ENCODE results near the gene PRAMEF18.
"Not testable (repeated sequence)": the region's sequence is repeated elsewhere in the genome, so short reads cannot be mapped to it uniquely, and the experiment has no call there.

The PRAMEF18 gene

DNA sequence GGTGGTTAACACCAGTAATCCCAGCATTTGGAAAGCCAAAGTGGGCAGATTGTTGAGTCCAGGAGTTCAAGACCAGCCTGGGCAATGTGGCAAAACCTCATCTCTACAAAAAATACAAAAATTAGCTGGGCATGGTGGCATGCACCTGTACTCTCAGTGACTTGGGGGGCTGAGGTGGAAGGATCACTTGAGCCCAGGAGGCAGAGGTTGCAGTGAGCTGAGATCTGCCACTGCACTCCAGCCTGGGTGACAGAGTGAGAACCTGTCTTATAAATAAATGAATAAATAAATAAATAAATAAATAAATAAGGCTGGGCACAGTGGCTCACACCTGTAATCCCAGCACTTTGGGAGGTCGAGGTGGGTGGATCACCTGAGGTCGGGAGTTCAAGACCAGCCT lies 6.1 kb upstream of the PRAMEF18 start:
- H3K9me3 ChIP-seq (ENCODE audit: control insufficient read depth in 1 of 2, low read length in 2 of 2); H3K27me3 ChIP-seq (ENCODE audit: control insufficient read depth in 1 of 2, insufficient read depth in 2 of 2, low read length in 2 of 2); H3K27ac ChIP-seq (ENCODE audit: low read depth, low read length); H3K4me1 ChIP-seq (ENCODE audit: control insufficient read depth in 1 of 2, insufficient read depth in 2 of 2, low read length in 2 of 2); H3K4me3 ChIP-seq (ENCODE audit: low read depth in 1 of 2, low read length in 2 of 2); H3K9ac ChIP-seq (ENCODE audit: low read depth in 1 of 2, low read length in 2 of 2); H3K36me3 ChIP-seq (ENCODE audit: control insufficient read depth in 1 of 2, insufficient read depth in 2 of 2, low read length in 2 of 2): not testable (repeated sequence)

DNA sequence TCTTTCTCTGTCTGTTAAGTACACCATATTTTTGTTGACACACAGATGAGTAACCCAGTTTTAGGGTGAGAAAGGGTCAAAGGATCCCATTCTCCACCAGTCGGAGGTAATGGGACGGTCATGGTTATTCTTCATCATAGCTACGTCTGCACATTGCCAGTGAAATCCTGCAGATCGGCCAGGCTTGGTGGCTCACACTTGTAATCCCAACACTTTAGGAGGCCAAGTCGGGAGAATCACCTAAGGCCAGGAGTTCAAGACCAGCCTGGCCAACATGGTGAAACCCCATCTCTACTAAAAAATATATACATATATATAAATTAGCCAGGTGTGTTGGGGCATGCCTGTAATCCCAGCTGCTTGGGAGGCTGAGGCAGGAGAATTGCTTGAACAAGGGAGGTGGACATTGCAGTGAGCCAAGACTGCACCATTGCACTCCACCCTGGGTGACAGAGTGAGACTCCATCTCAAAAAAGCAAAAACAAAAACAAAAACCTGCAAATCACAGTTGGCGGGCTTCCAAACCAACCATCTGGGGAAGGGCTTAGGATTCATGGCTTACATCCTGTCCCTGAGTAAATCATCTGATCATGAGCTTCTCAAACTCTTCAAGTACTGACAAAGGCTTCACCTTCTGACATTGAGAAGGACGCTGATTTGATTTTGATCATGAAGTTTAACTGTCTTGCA lies 5.3 kb upstream of the PRAMEF18 start:
- not testable (repeated sequence) for H3K4me3 ChIP-seq (ENCODE audit: low read depth in 1 of 2, low read length in 2 of 2); H3K4me1 ChIP-seq (ENCODE audit: control insufficient read depth in 1 of 2, insufficient read depth in 2 of 2, low read length in 2 of 2); H3K9me3 ChIP-seq (ENCODE audit: control insufficient read depth in 1 of 2, low read length in 2 of 2); H3K27ac ChIP-seq (ENCODE audit: low read depth, low read length); H3K27me3 ChIP-seq (ENCODE audit: control insufficient read depth in 1 of 2, insufficient read depth in 2 of 2, low read length in 2 of 2); H3K9ac ChIP-seq (ENCODE audit: low read depth in 1 of 2, low read length in 2 of 2); H3K36me3 ChIP-seq (ENCODE audit: control insufficient read depth in 1 of 2, insufficient read depth in 2 of 2, low read length in 2 of 2)

DNA sequence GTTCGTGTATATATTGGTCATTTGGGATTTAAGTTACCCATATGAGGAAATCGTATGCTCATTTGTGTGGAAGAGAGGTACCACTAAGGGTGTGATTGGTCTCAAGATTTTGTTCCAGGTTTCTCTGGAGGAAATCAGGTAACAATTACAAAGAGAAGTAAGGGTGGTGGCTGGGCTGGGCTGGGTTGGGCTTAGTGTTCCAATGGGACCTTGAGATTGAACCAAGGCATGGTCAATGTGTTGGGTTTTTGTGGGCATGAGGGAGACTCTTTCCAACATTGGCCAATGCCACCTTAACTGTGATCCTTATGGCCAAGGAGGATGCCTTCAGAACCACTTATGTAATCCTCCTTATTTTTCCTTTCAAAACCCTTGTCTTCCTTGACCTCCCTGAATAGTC lies 4.6 kb upstream of the PRAMEF18 start:
- H3K9ac ChIP-seq (ENCODE audit: low read depth in 1 of 2, low read length in 2 of 2); H3K27me3 ChIP-seq (ENCODE audit: control insufficient read depth in 1 of 2, insufficient read depth in 2 of 2, low read length in 2 of 2); H3K36me3 ChIP-seq (ENCODE audit: control insufficient read depth in 1 of 2, insufficient read depth in 2 of 2, low read length in 2 of 2); H3K27ac ChIP-seq (ENCODE audit: low read depth, low read length); H3K9me3 ChIP-seq (ENCODE audit: control insufficient read depth in 1 of 2, low read length in 2 of 2); H3K4me3 ChIP-seq (ENCODE audit: low read depth in 1 of 2, low read length in 2 of 2); H3K4me1 ChIP-seq (ENCODE audit: control insufficient read depth in 1 of 2, insufficient read depth in 2 of 2, low read length in 2 of 2): not testable (repeated sequence)

DNA sequence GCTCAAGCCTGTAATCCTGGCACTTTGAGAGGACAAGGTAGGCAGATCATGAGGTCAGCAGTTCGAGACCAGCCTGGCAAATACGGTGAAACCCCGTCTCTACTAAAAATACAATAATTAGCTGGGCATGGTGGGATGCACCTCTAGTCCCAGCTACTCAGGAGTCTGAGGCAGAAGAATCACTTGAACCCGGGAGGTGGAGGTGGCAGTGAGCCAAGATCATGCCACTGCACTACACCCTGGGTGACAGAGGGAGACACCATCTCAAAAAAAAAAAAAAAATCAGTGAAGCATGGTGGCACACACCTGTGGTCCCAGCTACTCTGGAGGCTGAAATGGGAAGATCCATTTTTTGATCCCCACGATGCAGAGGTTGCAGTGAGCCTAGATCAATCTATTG lies 4.1 kb upstream of the PRAMEF18 start:
- H3K4me3 ChIP-seq (ENCODE audit: low read depth in 1 of 2, low read length in 2 of 2); H3K4me1 ChIP-seq (ENCODE audit: control insufficient read depth in 1 of 2, insufficient read depth in 2 of 2, low read length in 2 of 2); H3K27ac ChIP-seq (ENCODE audit: low read depth, low read length); H3K36me3 ChIP-seq (ENCODE audit: control insufficient read depth in 1 of 2, insufficient read depth in 2 of 2, low read length in 2 of 2); H3K27me3 ChIP-seq (ENCODE audit: control insufficient read depth in 1 of 2, insufficient read depth in 2 of 2, low read length in 2 of 2); H3K9me3 ChIP-seq (ENCODE audit: control insufficient read depth in 1 of 2, low read length in 2 of 2); H3K9ac ChIP-seq (ENCODE audit: low read depth in 1 of 2, low read length in 2 of 2): not testable (repeated sequence)

DNA sequence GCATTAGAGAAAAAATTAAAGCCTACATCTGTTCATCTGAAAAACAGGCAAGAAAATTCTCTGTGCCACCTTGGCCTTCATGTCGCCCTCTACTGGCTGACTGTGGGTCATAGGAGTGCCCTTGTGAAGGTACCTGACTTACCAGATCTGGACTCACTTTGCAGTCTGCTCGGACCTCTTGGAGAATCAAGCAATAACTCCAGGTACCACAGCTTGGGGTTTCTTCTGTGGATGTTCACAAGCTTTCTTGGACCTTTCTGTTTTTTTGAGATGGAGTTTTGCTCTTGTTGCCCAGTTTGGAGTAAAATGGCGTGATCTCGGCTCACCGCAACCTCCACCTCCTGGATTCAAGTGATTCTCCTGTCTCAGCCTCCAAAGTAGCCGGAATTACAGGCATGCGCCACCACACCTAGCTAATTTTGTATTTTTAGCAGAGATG lies 2.4 kb upstream of the PRAMEF18 start:
- H3K27ac ChIP-seq (ENCODE audit: low read depth, low read length), result no peak overlapping the region
- no peaks in the 10 kb centered on the region for H3K36me3 ChIP-seq (ENCODE audit: control insufficient read depth in 1 of 2, insufficient read depth in 2 of 2, low read length in 2 of 2)
- H3K4me3 ChIP-seq (ENCODE audit: low read depth in 1 of 2, low read length in 2 of 2), result no peak overlapping the region
- no peaks in the 10 kb centered on the region for H3K9me3 ChIP-seq (ENCODE audit: control insufficient read depth in 1 of 2, low read length in 2 of 2)
- no peaks in the 10 kb centered on the region for H3K4me1 ChIP-seq (ENCODE audit: control insufficient read depth in 1 of 2, insufficient read depth in 2 of 2, low read length in 2 of 2)
- H3K9ac ChIP-seq (ENCODE audit: low read depth in 1 of 2, low read length in 2 of 2), result no peak overlapping the region
- no peaks in the 10 kb centered on the region for H3K27me3 ChIP-seq (ENCODE audit: control insufficient read depth in 1 of 2, insufficient read depth in 2 of 2, low read length in 2 of 2)

DNA sequence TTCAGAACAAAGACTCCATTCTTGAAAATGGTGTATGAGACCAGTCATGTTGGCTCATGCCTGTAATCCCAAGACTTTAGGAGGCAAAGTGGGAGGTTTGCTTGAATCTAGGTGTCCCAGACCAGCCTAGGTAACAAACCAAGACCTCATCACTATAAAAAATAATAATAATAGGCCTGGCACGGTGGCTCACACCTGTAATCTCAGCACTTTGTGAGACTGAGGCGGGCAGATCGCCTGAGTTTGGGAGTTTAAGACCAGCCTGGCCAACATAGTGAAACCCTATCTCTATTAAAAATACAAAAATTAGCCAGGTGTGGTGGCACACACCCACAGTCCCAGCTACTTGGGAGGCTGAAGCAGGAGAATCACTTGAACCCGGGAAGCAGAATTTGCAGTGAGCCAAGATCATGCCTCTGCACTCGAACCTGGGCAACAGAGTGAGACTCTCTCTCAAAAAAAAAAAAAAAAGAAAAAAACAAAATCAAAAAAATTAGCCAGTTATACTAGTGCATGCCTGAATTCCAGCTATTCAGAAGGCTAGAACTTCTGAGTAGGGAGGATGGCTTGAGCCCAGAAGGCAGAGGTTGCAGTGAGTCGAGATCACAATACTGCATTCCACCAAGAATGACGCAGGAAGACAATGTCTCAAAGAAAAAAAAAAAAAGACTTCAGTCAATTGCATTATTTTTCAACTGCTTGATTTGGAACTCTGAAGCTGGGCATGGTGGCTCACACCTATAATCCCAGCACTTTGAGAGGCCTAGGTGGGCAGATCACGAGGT lies 1.5 kb upstream of the PRAMEF18 start:
- H3K9ac ChIP-seq (ENCODE audit: low read depth in 1 of 2, low read length in 2 of 2); H3K4me1 ChIP-seq (ENCODE audit: control insufficient read depth in 1 of 2, insufficient read depth in 2 of 2, low read length in 2 of 2); H3K27me3 ChIP-seq (ENCODE audit: control insufficient read depth in 1 of 2, insufficient read depth in 2 of 2, low read length in 2 of 2); H3K9me3 ChIP-seq (ENCODE audit: control insufficient read depth in 1 of 2, low read length in 2 of 2); H3K4me3 ChIP-seq (ENCODE audit: low read depth in 1 of 2, low read length in 2 of 2); H3K36me3 ChIP-seq (ENCODE audit: control insufficient read depth in 1 of 2, insufficient read depth in 2 of 2, low read length in 2 of 2); H3K27ac ChIP-seq (ENCODE audit: low read depth, low read length): not testable (repeated sequence)

DNA sequence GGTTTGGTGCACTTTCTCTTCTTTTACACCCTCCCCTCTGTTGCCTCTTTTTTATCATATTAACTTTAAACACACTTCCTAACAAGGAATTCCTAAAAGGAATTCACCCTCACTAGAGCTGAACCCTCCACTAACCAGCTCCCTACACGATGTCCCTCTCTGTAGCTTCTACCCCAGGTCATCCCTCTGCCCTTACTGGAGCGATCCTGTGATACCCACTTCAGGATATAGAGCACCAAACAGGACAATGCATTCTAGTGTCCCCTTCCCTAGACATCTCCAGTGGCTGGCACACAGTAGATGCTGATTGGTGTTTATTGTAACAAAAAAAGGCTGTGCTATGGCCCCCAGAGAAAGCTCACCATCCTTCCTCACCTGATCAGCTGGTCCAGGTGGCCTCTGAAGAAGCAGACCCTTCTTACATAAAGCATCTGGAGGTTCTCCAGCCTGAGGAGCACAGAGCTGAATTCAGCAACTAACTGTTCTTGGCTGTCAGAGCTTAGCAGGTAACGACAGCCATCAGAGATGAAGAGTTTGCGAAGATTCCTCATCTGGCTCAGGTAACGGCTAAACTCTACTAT lies 1.4 kb downstream of the PRAMEF18 start:
- H3K9me3 ChIP-seq (ENCODE audit: control insufficient read depth in 1 of 2, low read length in 2 of 2), result no peaks in the 10 kb centered on the region
- no peaks in the 10 kb centered on the region for H3K36me3 ChIP-seq (ENCODE audit: control insufficient read depth in 1 of 2, insufficient read depth in 2 of 2, low read length in 2 of 2)
- no peaks in the 10 kb centered on the region for H3K4me1 ChIP-seq (ENCODE audit: control insufficient read depth in 1 of 2, insufficient read depth in 2 of 2, low read length in 2 of 2)
- H3K27me3 ChIP-seq (ENCODE audit: control insufficient read depth in 1 of 2, insufficient read depth in 2 of 2, low read length in 2 of 2), result no peaks in the 10 kb centered on the region
- no peak overlapping the region for H3K4me3 ChIP-seq (ENCODE audit: low read depth in 1 of 2, low read length in 2 of 2)
- H3K9ac ChIP-seq (ENCODE audit: low read depth in 1 of 2, low read length in 2 of 2), result no peak overlapping the region
- no peak overlapping the region for H3K27ac ChIP-seq (ENCODE audit: low read depth, low read length)

DNA sequence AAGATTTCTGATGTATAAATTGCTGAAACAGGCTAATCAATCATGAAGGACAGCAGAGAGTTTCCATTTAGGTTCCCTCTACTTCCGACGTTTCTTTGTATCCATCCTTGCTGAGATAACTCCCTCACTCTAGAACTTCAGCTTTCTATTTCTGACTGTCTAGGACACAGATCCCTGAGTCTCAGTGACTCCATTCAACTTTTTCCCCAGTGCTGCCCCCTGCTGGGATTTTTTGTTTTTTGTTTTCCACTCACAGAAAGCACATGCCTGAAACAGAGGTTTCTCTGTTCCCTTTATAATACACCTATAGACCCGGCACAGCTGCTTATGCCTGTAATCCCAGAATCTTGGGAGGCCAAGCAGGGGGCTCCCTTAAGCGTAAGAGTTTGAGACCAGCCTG lies 3.2 kb downstream of the PRAMEF18 start:
- not testable (repeated sequence) for H3K36me3 ChIP-seq (ENCODE audit: control insufficient read depth in 1 of 2, insufficient read depth in 2 of 2, low read length in 2 of 2); H3K27ac ChIP-seq (ENCODE audit: low read depth, low read length); H3K9me3 ChIP-seq (ENCODE audit: control insufficient read depth in 1 of 2, low read length in 2 of 2); H3K4me3 ChIP-seq (ENCODE audit: low read depth in 1 of 2, low read length in 2 of 2); H3K9ac ChIP-seq (ENCODE audit: low read depth in 1 of 2, low read length in 2 of 2); H3K4me1 ChIP-seq (ENCODE audit: control insufficient read depth in 1 of 2, insufficient read depth in 2 of 2, low read length in 2 of 2); H3K27me3 ChIP-seq (ENCODE audit: control insufficient read depth in 1 of 2, insufficient read depth in 2 of 2, low read length in 2 of 2)

DNA sequence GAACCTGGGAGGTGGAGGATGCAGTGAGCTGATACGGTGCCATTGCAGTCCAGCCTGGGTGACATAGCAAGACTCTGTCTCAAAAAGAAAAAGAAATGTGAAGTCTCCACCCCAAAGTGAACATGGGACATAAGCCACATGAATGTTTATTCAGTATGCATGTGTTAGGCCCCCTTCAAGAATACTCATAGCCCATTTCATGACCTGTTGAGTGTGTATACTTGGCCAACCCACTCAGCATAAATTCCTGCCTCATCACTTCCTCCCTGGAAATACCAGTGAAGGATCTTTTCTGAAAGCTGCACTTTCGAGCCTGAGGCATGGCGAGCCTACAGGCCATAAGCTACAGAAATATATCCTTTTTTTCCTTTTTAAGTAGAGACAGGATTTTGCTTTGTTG lies 6.8 kb downstream of the PRAMEF18 start:
- not testable (repeated sequence) for H3K9ac ChIP-seq (ENCODE audit: low read depth in 1 of 2, low read length in 2 of 2); H3K4me3 ChIP-seq (ENCODE audit: low read depth in 1 of 2, low read length in 2 of 2)

DNA sequence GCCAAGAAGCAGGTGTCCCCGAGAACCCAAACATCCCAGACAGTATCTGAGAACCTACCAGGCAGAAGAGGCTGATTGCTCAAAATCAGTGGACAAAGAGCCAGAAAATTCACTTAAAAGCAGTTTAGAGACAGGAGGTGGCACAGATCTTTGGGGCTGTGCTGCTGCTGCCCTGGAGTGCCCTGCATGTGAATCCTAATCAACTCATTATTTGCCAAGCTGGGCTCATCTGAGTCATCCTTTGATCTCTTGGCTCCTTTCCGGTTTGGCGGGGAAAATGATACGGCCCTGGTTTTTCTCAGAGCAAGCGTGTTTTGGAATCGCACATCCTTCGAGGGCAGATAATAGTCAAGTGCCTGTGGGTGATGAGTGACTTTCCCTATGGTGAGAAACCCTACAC lies 9.3 kb downstream of the PRAMEF18 start:
- H3K27me3 ChIP-seq (ENCODE audit: control insufficient read depth in 1 of 2, insufficient read depth in 2 of 2, low read length in 2 of 2); H3K4me1 ChIP-seq (ENCODE audit: control insufficient read depth in 1 of 2, insufficient read depth in 2 of 2, low read length in 2 of 2); H3K4me3 ChIP-seq (ENCODE audit: low read depth in 1 of 2, low read length in 2 of 2); H3K27ac ChIP-seq (ENCODE audit: low read depth, low read length); H3K36me3 ChIP-seq (ENCODE audit: control insufficient read depth in 1 of 2, insufficient read depth in 2 of 2, low read length in 2 of 2); H3K9me3 ChIP-seq (ENCODE audit: control insufficient read depth in 1 of 2, low read length in 2 of 2); H3K9ac ChIP-seq (ENCODE audit: low read depth in 1 of 2, low read length in 2 of 2): not testable (repeated sequence)

More for the DNA sequence above, 6.8 kb downstream of the PRAMEF18 start:
- not testable (repeated sequence) for H3K27ac ChIP-seq (ENCODE audit: low read depth, low read length); H3K36me3 ChIP-seq (ENCODE audit: control insufficient read depth in 1 of 2, insufficient read depth in 2 of 2, low read length in 2 of 2); H3K4me1 ChIP-seq (ENCODE audit: control insufficient read depth in 1 of 2, insufficient read depth in 2 of 2, low read length in 2 of 2); H3K9me3 ChIP-seq (ENCODE audit: control insufficient read depth in 1 of 2, low read length in 2 of 2); H3K27me3 ChIP-seq (ENCODE audit: control insufficient read depth in 1 of 2, insufficient read depth in 2 of 2, low read length in 2 of 2)
